HEK293 (cell line): Measurements from ENCODE around the gene DIS3L2.

Experiments
- BCL11B ChIP-seq: fragments of 450-650 bp; formaldehyde crosslinking; IDR thresholded peaks from 2 replicates; pipeline ENCODE4 v1.5.1; 2016; ENCODE audit warnings: low read depth, missing biosample characterization, missing genetic modification characterization
- CTCF ChIP-seq: fragments of 450-650 bp; formaldehyde crosslinking; IDR thresholded peaks from 2 replicates; pipeline ENCODE4 v1.5.1; 2016; ENCODE audit warnings: missing biosample characterization, missing genetic modification characterization
- PRDM4 ChIP-seq: fragments of 450-650 bp; formaldehyde crosslinking; IDR thresholded peaks from 2 replicates; pipeline ENCODE4 v1.5.1; 2017; ENCODE audit warnings: missing biosample characterization, missing genetic modification characterization
- YY2 ChIP-seq: fragments of 450-650 bp; formaldehyde crosslinking; IDR thresholded peaks from 2 replicates; pipeline ENCODE4 v1.5.1; 2016; ENCODE audit warnings: missing biosample characterization, missing genetic modification characterization

GRCh38 chr2:232061265-232061664, 99.8 kb downstream of the DIS3L2 start:
- no peak for TF ChIP-seq CTCF (tag by site-specific recombination)
- no peak for TF ChIP-seq YY2 (tag by site-specific recombination)
- TF ChIP-seq PRDM4 (tag by site-specific recombination): no peak
- TF ChIP-seq BCL11B: no peak
